Stimulated activated naive CD8-positive, alpha-beta T cell treated with anti-CD3 and anti-CD28 coated beads, Interleukin-15, Interleukin-2, amounts not matched to agents 100 U/mL and 50 U/mL, for 24 hours (primary cell): Measurements from ENCODE around the gene ESYT2.
A peak's percentile ranks its signal among the peaks of the same experiment; 100 is the strongest.
"Not testable (repeated sequence)": the region's sequence is repeated elsewhere in the genome, so short reads cannot be mapped to it uniquely, and the experiment has no call there.

Source experiments
- ATAC-seq: fragments of 150-1000 bp; cut with Tn5 transposase; one replicate; pipeline ENCODE4 v1.10.0; 2021
- DNase-seq: peaks from one replicate; pipeline ENCODE4 v3.0.0; 2021

The ESYT2 gene

GRCh38 chr7:158829342-158830210 is at the start of gene ESYT2:
ESYT2 (minus strand) TSS chr7:158829509; CDS start chr7:158829418, 91 bp downstream.
- ATAC-seq (peak; percentile 90), DNase-seq (peak; percentile 100)

GRCh38 chr7:158878151-158879079 is 49.1 kb upstream of the ESYT2 start:
- ATAC-seq, DNase-seq: not testable (repeated sequence)

- ATAC-seq, result no peak
- no peak for DNase-seq
Measured at GRCh38 chr7:158876984-158877383, 47.7 kb upstream of the ESYT2 start.

GRCh38 chr7:158869876-158870275 is 40.6 kb upstream of the ESYT2 start:
- no peak for ATAC-seq
- DNase-seq, result no peak

- ATAC-seq (no peak), DNase-seq (no peak)
Measured at GRCh38 chr7:158868764-158869410, 39.6 kb upstream of the ESYT2 start.

- ATAC-seq, result no peak
- DNase-seq, result no peak
Measured at GRCh38 chr7:158867214-158867984, 38.1 kb upstream of the ESYT2 start.

- no peak for ATAC-seq
- DNase-seq, result no peak
Measured at GRCh38 chr7:158865977-158866376, 36.7 kb upstream of the ESYT2 start.

GRCh38 chr7:158865462-158865922 is 36.2 kb upstream of the ESYT2 start:
- ATAC-seq, result no peak

GRCh38 chr7:158864833-158865232 is 35.5 kb upstream of the ESYT2 start:
- no peak for DNase-seq
- ATAC-seq, result no peak

More at GRCh38 chr7:158865462-158865922, 36.2 kb upstream of the ESYT2 start:
- DNase-seq, result no peak

GRCh38 chr7:158864507-158864820 is 35.2 kb upstream of the ESYT2 start:
- no peak for ATAC-seq

GRCh38 chr7:158863611-158864506 is 34.5 kb upstream of the ESYT2 start:
- ATAC-seq, result peak; percentile 74

More at GRCh38 chr7:158864507-158864820, 35.2 kb upstream of the ESYT2 start:
- no peak for DNase-seq

GRCh38 chr7:158862985-158863610 is 33.8 kb upstream of the ESYT2 start:
- peak; percentile 42 for ATAC-seq
- not testable (repeated sequence) for DNase-seq

More at GRCh38 chr7:158863611-158864506, 34.5 kb upstream of the ESYT2 start:
- peak; percentile 75 for DNase-seq

- ATAC-seq (no peak), DNase-seq (no peak)
Measured at GRCh38 chr7:158861936-158862704, 32.8 kb upstream of the ESYT2 start.

- DNase-seq (no peak), ATAC-seq (no peak)
Measured at GRCh38 chr7:158861004-158861787, 31.9 kb upstream of the ESYT2 start.

- no peak for DNase-seq
- ATAC-seq, result no peak
Measured at GRCh38 chr7:158860394-158860793, 31.1 kb upstream of the ESYT2 start.

GRCh38 chr7:158858592-158859503 is 29.5 kb upstream of the ESYT2 start:
- no peak for ATAC-seq
- DNase-seq, result no peak
